K562 (cell line): Measurements from ENCODE around the gene SLC12A4. TPM values are rescaled to one million over a fixed set of nuclear protein-coding genes. Genes with fewer than 3 reads are reported as not detected.

ENCODE experiments used
- EHMT2 ChIP-seq: fragments of 450-650 bp; IDR thresholded peaks from 2 replicates; pipeline ENCODE4 v1.6.1; 2018; ENCODE audit warnings: antibody characterized with exemption
- FOXK1 ChIP-seq: sonication (generic); formaldehyde crosslinking; IDR thresholded peaks from 2 replicates; pipeline ENCODE4 v1.8.0; 2022; ENCODE audit warnings: missing genetic modification reagents, mild to moderate bottlenecking, borderline replicate concordance
- HNRNPL ChIP-seq: fragments of 200-400 bp; formaldehyde crosslinking; IDR thresholded peaks from 2 replicates; pipeline ENCODE4 v1.6.1; 2017; ENCODE audit warnings: low read depth, mild to moderate bottlenecking, low read length
- POLR2AphosphoS2 ChIP-seq: IDR thresholded peaks from 2 replicates; pipeline ENCODE4 v1.6.1; 2012; ENCODE audit warnings: low read length, improper control_type of control experiment
- POLR2H ChIP-seq: IDR thresholded peaks from 2 replicates; pipeline ENCODE4 v1.6.1; 2016; ENCODE audit warnings: missing genetic modification characterization, low read depth, mild to moderate bottlenecking, control low read depth, missing compliant biosample characterization, moderate library complexity
- SNAPC5 ChIP-seq: fragments of 250-450 bp; sonication (Bioruptor Pico); IDR thresholded peaks from 2 replicates; pipeline ENCODE4 v1.8.0; 2021; ENCODE audit warnings: moderate library complexity, mild to moderate bottlenecking, inconsistent platforms
- TAF1 ChIP-seq: IDR thresholded peaks from 2 replicates; pipeline ENCODE4 v1.6.1; 2011; ENCODE audit warnings: mild to moderate bottlenecking, low read length, moderate library complexity; ENCODE audit not compliant: insufficient read depth, control insufficient read depth, severe bottlenecking; ENCODE audit errors: extremely low read depth
- TBP ChIP-seq: optimal IDR thresholded peaks from 2 replicates; pipeline ENCODE3; 2011; ENCODE audit warnings: low read depth, low read length, improper control_type of control experiment
- ZNF77 ChIP-seq: fragments of 250-450 bp; sonication (Bioruptor Pico); IDR thresholded peaks from 2 replicates; pipeline ENCODE4 v1.5.0; 2020
- polyA plus RNA-seq, 8 experiments: library from polyadenylated mRNA; depleted of rRNA in 4 of 8; stranded (reverse) in 5 of 8; unstranded in 3 of 8; fragments of >200 nt; fragmentation: Nextera tagmentation in 2 of 8; fragmentation: Illumina TruSeq in 1 of 8; extraction: Ambion mirVana in 2 of 8; extraction: Trizol in 1 of 8; gene quantifications; 2 replicates each; pipeline versions ENCODE4 v1.2.1 to v1.2.3, GENCODE V29; 2011 to 2014; ENCODE audit warnings: inconsistent platforms in 1 of 8, missing spikeins in 1 of 8
- total RNA-seq, 7 experiments: library from RNA; depleted of rRNA in 6 of 7; stranded (reverse); fragments of >200 nt in 6 of 7; fragmentation: Illumina TruSeq in 2 of 7; extraction: Trizol in 2 of 7; gene quantifications; 2 replicates each; pipeline versions ENCODE4 v1.2.1 to v1.2.3, GENCODE V29; 2011 to 2021; ENCODE audit warnings: low replicate concordance in 1 of 7
- TF ChIP-seq, protein P1 (sequence below): fragments of 450-650 bp; IDR thresholded peaks from 2 replicates; pipeline ENCODE4 v1.6.1; 2017; ENCODE audit warnings: antibody characterized with exemption, mild to moderate bottlenecking
- TF ChIP-seq, protein P2 (sequence below), 2 experiments: fragments of 200-800 bp in 1 of 2; sonication (Bioruptor generic) in 1 of 2; sonication (generic) in 1 of 2; formaldehyde crosslinking in 1 of 2; IDR thresholded peaks in 1 of 2; conservative IDR thresholded peaks in 1 of 2; 2 replicates each; pipeline versions ENCODE4 v1.5.0 to v1.6.1; 2016 to 2020; ENCODE audit warnings: missing compliant biosample characterization in 1 of 2, missing genetic modification characterization in 1 of 2, missing genetic modification reagents in 1 of 2

Gene SLC12A4
- total and polyA plus RNA-seq, 9 of the 15 experiments (the other 6 are each of a cell fraction or from before 2014, with no cell fraction given): 0.75 to 43.5 (median 15.0) TPM

- TF ChIP-seq SNAPC5 (CRISPR knock-in tag) (no peak), POLR2H (tag) (no peak), TBP (no peak), POLR2AphosphoS2 (no peak), HNRNPL (no peak), ZNF77 (no peak), FOXK1 (CRISPR knock-in tag) (no peak), EHMT2 (no peak), TAF1 (no peak)
- TF ChIP-seq, protein P1, sequence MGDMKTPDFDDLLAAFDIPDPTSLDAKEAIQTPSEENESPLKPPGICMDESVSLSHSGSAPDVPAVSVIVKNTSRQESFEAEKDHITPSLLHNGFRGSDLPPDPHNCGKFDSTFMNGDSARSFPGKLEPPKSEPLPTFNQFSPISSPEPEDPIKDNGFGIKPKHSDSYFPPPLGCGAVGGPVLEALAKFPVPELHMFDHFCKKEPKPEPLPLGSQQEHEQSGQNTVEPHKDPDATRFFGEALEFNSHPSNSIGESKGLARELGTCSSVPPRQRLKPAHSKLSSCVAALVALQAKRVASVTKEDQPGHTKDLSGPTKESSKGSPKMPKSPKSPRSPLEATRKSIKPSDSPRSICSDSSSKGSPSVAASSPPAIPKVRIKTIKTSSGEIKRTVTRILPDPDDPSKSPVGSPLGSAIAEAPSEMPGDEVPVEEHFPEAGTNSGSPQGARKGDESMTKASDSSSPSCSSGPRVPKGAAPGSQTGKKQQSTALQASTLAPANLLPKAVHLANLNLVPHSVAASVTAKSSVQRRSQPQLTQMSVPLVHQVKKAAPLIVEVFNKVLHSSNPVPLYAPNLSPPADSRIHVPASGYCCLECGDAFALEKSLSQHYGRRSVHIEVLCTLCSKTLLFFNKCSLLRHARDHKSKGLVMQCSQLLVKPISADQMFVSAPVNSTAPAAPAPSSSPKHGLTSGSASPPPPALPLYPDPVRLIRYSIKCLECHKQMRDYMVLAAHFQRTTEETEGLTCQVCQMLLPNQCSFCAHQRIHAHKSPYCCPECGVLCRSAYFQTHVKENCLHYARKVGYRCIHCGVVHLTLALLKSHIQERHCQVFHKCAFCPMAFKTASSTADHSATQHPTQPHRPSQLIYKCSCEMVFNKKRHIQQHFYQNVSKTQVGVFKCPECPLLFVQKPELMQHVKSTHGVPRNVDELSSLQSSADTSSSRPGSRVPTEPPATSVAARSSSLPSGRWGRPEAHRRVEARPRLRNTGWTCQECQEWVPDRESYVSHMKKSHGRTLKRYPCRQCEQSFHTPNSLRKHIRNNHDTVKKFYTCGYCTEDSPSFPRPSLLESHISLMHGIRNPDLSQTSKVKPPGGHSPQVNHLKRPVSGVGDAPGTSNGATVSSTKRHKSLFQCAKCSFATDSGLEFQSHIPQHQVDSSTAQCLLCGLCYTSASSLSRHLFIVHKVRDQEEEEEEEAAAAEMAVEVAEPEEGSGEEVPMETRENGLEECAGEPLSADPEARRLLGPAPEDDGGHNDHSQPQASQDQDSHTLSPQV: 0 out of 2 replicates have a peak, but pooled peaks have one; percentile 37
- TF ChIP-seq, protein P2, sequence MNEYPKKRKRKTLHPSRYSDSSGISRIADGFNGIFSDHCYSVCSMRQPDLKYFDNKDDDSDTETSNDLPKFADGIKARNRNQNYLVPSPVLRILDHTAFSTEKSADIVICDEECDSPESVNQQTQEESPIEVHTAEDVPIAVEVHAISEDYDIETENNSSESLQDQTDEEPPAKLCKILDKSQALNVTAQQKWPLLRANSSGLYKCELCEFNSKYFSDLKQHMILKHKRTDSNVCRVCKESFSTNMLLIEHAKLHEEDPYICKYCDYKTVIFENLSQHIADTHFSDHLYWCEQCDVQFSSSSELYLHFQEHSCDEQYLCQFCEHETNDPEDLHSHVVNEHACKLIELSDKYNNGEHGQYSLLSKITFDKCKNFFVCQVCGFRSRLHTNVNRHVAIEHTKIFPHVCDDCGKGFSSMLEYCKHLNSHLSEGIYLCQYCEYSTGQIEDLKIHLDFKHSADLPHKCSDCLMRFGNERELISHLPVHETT (CRISPR knock-in tag; conservative IDR thresholded peaks at IDR 0.05 in 1 of 2, IDR thresholded peaks at IDR 0.05 in 1 of 2): peak in 1 of 2 experiments; percentile 58; a peak in 1 of 4 replicates
Observed at GRCh38 chr16:68005786-68006286, 37.4 kb upstream of the SLC12A4 start (continued).
